Measurements from ENCODE around the gene TWF1.

TWF1 gene

DNA sequence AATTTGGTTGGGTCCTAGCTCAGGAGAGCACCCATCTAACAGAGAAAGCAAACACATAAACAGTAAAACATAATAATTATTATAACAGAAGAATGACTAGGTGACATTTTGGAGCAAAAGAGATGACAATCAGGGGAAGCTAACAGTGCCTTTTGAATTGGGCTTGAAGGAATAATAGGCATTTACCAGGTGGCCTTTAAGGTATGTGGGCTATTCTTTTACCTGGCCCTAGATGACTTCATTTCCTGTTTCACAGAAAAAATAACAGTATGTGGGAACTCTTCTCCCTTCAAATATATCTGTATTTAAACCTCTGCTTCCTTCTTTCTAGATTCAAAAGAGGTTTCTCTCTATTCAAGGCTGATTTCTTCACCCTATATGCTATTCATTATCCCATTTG is 43.5 kb downstream of the TWF1 start:
- ATAC-seq (ENCODE audit: low read depth) (no peak), DNase-seq (ENCODE audit: low spot score) (no peak)
- Histone ChIP-seq H3K27me3 (ENCODE audit: insufficient read depth, poor library complexity, severe bottlenecking) (no peaks in the 10 kb centered on the region), H3K4me3 (ENCODE audit: severe bottlenecking) (no peak overlapping the region), H3K4me1 (ENCODE audit: insufficient read depth, poor library complexity, severe bottlenecking) (peaks cover 20% of the 10 kb centered on the region), H3K9me3 (ENCODE audit: severe bottlenecking) (no peaks in the 10 kb centered on the region), H3K27ac (ENCODE audit: poor library complexity, severe bottlenecking) (peak overlapping the region; percentile 12), H3K36me3 (ENCODE audit: low read depth) (no peaks in the 10 kb centered on the region)
- TF ChIP-seq, protein P1, sequence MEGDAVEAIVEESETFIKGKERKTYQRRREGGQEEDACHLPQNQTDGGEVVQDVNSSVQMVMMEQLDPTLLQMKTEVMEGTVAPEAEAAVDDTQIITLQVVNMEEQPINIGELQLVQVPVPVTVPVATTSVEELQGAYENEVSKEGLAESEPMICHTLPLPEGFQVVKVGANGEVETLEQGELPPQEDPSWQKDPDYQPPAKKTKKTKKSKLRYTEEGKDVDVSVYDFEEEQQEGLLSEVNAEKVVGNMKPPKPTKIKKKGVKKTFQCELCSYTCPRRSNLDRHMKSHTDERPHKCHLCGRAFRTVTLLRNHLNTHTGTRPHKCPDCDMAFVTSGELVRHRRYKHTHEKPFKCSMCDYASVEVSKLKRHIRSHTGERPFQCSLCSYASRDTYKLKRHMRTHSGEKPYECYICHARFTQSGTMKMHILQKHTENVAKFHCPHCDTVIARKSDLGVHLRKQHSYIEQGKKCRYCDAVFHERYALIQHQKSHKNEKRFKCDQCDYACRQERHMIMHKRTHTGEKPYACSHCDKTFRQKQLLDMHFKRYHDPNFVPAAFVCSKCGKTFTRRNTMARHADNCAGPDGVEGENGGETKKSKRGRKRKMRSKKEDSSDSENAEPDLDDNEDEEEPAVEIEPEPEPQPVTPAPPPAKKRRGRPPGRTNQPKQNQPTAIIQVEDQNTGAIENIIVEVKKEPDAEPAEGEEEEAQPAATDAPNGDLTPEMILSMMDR (IDR thresholded peaks at IDR 0.05; ENCODE audit: poor library complexity, severe bottlenecking), result no peak

DNA sequence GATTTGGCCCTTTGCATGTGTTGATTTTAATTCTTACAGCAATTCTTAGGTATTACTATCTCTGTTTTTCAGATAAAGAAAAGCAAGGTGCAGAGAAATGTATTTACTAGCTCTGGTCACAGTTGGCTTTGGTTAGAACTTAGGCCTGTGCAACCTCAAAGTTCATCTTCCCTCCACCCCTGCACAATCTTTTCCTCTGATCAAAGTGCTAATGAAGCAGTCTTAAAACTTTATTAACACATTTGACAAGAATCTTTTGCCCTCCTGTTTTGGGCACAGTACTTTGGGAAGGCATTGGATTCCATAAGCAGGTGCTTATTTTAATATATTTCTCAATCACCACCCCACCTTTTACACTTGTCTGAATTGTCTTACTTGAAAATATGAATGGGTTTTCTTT is 44.6 kb downstream of the TWF1 start:
- no peak overlapping the region for H3K27ac ChIP-seq (ENCODE audit: poor library complexity, severe bottlenecking)

DNA sequence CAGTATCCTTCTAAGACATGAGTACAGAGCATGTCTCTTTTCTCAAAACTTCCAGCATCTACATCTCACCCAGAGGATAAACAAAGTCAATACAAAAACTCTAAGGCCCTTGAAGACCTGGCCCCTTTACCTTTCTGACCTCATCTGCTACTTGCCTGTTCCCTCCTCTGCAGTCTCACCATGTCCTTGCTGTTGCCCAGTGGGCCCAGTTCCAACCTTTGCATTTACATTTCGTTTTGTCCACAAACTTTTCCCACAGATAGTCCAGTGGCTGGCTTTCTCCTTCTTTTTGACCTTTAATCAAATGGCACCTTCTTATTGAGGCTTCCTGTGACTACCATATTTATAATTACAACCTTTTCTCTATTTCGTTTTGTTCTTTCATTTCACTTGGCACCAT is 45.7 kb downstream of the TWF1 start:
- DNase-seq (ENCODE audit: low spot score) (no peak), ATAC-seq (ENCODE audit: low read depth) (no peak)
- Histone ChIP-seq H3K4me3 (ENCODE audit: severe bottlenecking) (no peak overlapping the region), H3K27ac (ENCODE audit: poor library complexity, severe bottlenecking) (no peak overlapping the region), H3K9me3 (ENCODE audit: severe bottlenecking) (no peaks in the 10 kb centered on the region), H3K36me3 (ENCODE audit: low read depth) (no peaks in the 10 kb centered on the region), H3K4me1 (ENCODE audit: insufficient read depth, poor library complexity, severe bottlenecking) (peaks cover 22% of the 10 kb centered on the region), H3K27me3 (ENCODE audit: insufficient read depth, poor library complexity, severe bottlenecking) (no peaks in the 10 kb centered on the region)
- TF ChIP-seq, protein P1 (IDR thresholded peaks at IDR 0.05; ENCODE audit: poor library complexity, severe bottlenecking), result no peak

More for the DNA sequence above, 44.6 kb downstream of the TWF1 start:
- TF ChIP-seq, protein P1 (IDR thresholded peaks at IDR 0.05; ENCODE audit: poor library complexity, severe bottlenecking), result no peak
- Histone ChIP-seq H3K36me3 (ENCODE audit: low read depth) (no peaks in the 10 kb centered on the region), H3K4me1 (ENCODE audit: insufficient read depth, poor library complexity, severe bottlenecking) (peaks cover 22% of the 10 kb centered on the region), H3K9me3 (ENCODE audit: severe bottlenecking) (no peaks in the 10 kb centered on the region), H3K27me3 (ENCODE audit: insufficient read depth, poor library complexity, severe bottlenecking) (no peaks in the 10 kb centered on the region), H3K4me3 (ENCODE audit: severe bottlenecking) (no peak overlapping the region)
- DNase-seq (ENCODE audit: low spot score) (no peak), ATAC-seq (ENCODE audit: low read depth) (no peak)

DNA sequence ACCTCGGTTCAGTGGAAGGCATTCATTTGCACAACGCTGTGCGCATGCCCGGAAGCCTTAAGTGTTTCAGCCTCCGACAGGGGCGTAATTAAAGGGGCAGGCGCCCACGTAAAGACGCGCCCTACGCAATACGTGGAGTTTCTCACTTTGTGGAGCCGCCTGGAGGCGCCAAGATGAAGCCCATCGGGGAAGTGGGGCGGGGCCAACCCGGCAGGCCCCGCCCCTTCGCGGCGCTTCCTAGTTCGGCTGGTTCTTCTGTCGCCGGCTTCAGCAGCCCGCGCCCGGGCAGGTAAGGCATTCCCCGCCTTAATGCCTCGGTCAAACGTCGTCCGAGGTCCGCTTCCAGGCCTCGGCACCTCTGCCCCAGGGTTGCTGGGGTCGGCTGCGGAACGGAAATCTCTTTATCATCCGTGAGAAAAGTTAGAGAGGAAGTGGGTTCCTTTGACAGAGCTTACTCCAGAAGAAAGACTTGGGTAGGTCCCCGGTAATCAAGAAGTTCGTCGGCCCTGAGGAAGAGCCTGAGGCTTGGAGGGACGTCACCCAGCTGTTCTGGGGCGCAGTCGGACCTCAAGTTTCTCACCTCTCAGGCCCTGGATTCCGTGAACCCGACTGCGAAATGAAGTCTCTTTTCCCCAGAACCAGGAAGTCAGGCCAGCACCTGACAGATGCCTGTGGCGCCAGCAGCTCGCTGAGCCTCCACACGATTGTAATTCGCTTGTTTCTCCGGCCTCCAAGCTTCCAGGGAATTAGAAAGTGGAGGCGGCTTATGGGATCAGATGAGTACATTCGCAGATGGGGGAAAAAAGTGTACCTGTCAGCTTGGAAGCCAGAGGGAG is 47.2 kb downstream of the TWF1 start, which contains the start of the genes IRAK4 and PUS7L:
TSS of gene IRAK4 (plus strand) at position 224 of the 836 bp plus-strand sequence. CDS start 9,161 bp downstream, outside the sequence.
TSS of gene PUS7L (minus strand) at position 63 of the 836 bp plus-strand sequence. CDS start 3,545 bp downstream, outside the sequence.
- Histone ChIP-seq H3K27me3 (ENCODE audit: insufficient read depth, poor library complexity, severe bottlenecking) (no peaks in the 10 kb centered on the region), H3K9me3 (ENCODE audit: severe bottlenecking) (no peaks in the 10 kb centered on the region), H3K36me3 (ENCODE audit: low read depth) (peaks cover 11% of the 10 kb centered on the region), H3K4me3 (ENCODE audit: severe bottlenecking) (peak within 1 kb of the TSS; percentile 49), H3K4me1 (ENCODE audit: insufficient read depth, poor library complexity, severe bottlenecking) (peaks cover 22% of the 10 kb centered on the region), H3K27ac (ENCODE audit: poor library complexity, severe bottlenecking) (peak within 1 kb of the TSS; percentile 69)
- DNase-seq (ENCODE audit: low spot score) (peak; percentile 89), ATAC-seq (ENCODE audit: low read depth) (peak; percentile 87)
- TF ChIP-seq, protein P1 (IDR thresholded peaks at IDR 0.05; ENCODE audit: poor library complexity, severe bottlenecking), result peak; percentile 40

All from RWPE2 (cell line).